Vagina (tissue), 2 donors: ENCODE measurements around the gene RSRC2.

Experiments used
- CTCF ChIP-seq, 3 experiments: fragments of 450-650 bp in 2 of 3; fragments of 200-600 bp in 1 of 3; sonication (generic) in 1 of 3; IDR thresholded peaks; one replicate each; pipeline ENCODE4 v1.5.1; 2017 to 2019; ENCODE audit warnings: antibody characterized with exemption in 3 of 3, mild to moderate bottlenecking in 2 of 3, moderate library complexity in 2 of 3
- POLR2A ChIP-seq, 2 donors: fragments of 450-650 bp; IDR thresholded peaks; one replicate each; pipeline ENCODE4 v1.6.1; 2017; ENCODE audit warnings: antibody characterized with exemption in 2 of 2, mild to moderate bottlenecking in 2 of 2, moderate library complexity in 2 of 2
- POLR2AphosphoS5 ChIP-seq, 2 donors: sonication (generic); formaldehyde crosslinking; IDR thresholded peaks; one replicate each; pipeline ENCODE4 v1.9.0; 2017; ENCODE audit warnings: antibody characterized with exemption in 2 of 2, mild to moderate bottlenecking in 2 of 2, low read depth in 1 of 2; ENCODE audit not compliant: insufficient read depth in 1 of 2

DNA sequence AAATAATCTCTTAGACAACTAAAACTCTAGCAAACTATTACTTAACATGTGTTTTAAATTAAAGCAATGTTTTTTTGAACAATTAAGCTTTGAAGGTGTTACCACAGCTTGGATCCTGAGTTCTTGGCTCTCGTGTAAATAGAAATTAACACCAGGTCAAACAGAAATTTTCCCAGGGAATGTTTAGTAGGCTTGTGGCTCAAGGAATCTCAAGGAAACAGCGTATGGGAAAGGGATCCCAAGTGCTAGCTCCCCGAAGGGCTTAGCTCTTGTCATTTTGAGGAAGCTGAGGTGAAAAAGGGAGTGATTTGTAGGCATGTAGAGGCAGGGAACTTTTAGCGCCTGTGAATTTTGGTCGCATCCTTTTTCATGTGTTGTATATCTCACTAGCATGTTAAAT lies 11.8 kb upstream of the RSRC2 start:
- TF ChIP-seq POLR2AphosphoS5 (IDR thresholded peaks at IDR 0.05; ENCODE audit: insufficient read depth in 1 of 2, low read depth in 1 of 2) = no peak
- TF ChIP-seq CTCF (IDR thresholded peaks at IDR 0.05) = no peak
- TF ChIP-seq POLR2A (IDR thresholded peaks at IDR 0.05) = no peak
